SJSA1 (cell line): ENCODE measurements around the gene SMPDL3A. TPM values are rescaled to one million over a fixed set of nuclear protein-coding genes. Genes with fewer than 3 reads are reported as not detected.
"Not testable (repeated sequence)": the region's sequence is repeated elsewhere in the genome, so short reads cannot be mapped to it uniquely, and the experiment has no call there.

Experiments used
- DNase-seq, 2 experiments: peaks; one replicate each; pipeline ENCODE4 v3.0.0-alpha.2; 2015 to 2020; ENCODE audit warnings: low spot score in 2 of 2, low read depth in 1 of 2
- H3K27ac ChIP-seq: fragments of 250-450 bp; sonication (Bioruptor Pico); 2 replicates; pipeline ENCODE4 v1.5.1; 2020; ENCODE audit warnings: mild to moderate bottlenecking, moderate library complexity
- H3K27me3 ChIP-seq: fragments of 250-450 bp; sonication (Bioruptor Pico); replicated peaks from 2 replicates; pipeline ENCODE4 v1.5.1; 2020; ENCODE audit warnings: mild to moderate bottlenecking, moderate library complexity
- H3K36me3 ChIP-seq: fragments of 250-450 bp; sonication (Bioruptor Pico); 2 replicates; pipeline ENCODE4 v1.5.1; 2020; ENCODE audit warnings: mild to moderate bottlenecking
- H3K4me1 ChIP-seq: fragments of 250-450 bp; sonication (Bioruptor Pico); replicated peaks from 2 replicates; pipeline ENCODE4 v1.6.1; 2021; ENCODE audit warnings: mild to moderate bottlenecking
- H3K4me3 ChIP-seq: fragments of 250-450 bp; sonication (Bioruptor Pico); 2 replicates; pipeline ENCODE4 v1.5.1; 2020; ENCODE audit warnings: mild to moderate bottlenecking
- H3K9me3 ChIP-seq: fragments of 250-450 bp; sonication (Bioruptor Pico); replicated peaks from 2 replicates; pipeline ENCODE4 v1.5.1; 2020; ENCODE audit warnings: mild to moderate bottlenecking
- total RNA-seq: library from RNA; depleted of rRNA; stranded (reverse); fragments of >200 nt; shearing (Covaris generic); gene quantifications from 2 replicates; pipeline ENCODE4 v1.2.3, GENCODE V29; 2014; rRNA removed

The SMPDL3A gene
- 0.60 and 2.1 TPM in 2 replicates for total RNA-seq

- Histone ChIP-seq H3K4me1 (peaks cover 9% of the 10 kb centered on the region), H3K4me3 (peak within 1 kb of the TSS; percentile 73), H3K36me3 (no peaks in the 10 kb centered on the region), H3K27me3 (peaks cover 16% of the 10 kb centered on the region), H3K27ac (peak within 1 kb of the TSS; percentile 42), H3K9me3 (no peaks in the 10 kb centered on the region)
- DNase-seq = peak; percentile 75 to 79
These were observed at the start of gene SMPDL3A for GRCh38 chr6:122789182-122790027. SMPDL3A (plus strand) TSS chr6:122789258; CDS start chr6:122789347, 89 bp downstream.

- H3K4me3 ChIP-seq = no peak overlapping the region
- H3K36me3 ChIP-seq = no peaks in the 10 kb centered on the region
- H3K27ac ChIP-seq = no peak overlapping the region
- H3K9me3 ChIP-seq = no peaks in the 10 kb centered on the region
- H3K27me3 ChIP-seq = no peaks in the 10 kb centered on the region
- DNase-seq = no peak
- H3K4me1 ChIP-seq = no peaks in the 10 kb centered on the region
These were observed 49.0 kb upstream of the SMPDL3A start for GRCh38 chr6:122740091-122740490.

- Histone ChIP-seq H3K27me3 (no peaks in the 10 kb centered on the region), H3K27ac (no peak overlapping the region), H3K4me3 (no peak overlapping the region), H3K9me3 (no peaks in the 10 kb centered on the region), H3K36me3 (no peaks in the 10 kb centered on the region), H3K4me1 (no peaks in the 10 kb centered on the region)
- no peak for DNase-seq
These were observed 48.1 kb upstream of the SMPDL3A start for GRCh38 chr6:122740936-122741335.

- not testable (repeated sequence) for H3K27me3 ChIP-seq, H3K4me1 ChIP-seq, DNase-seq, H3K27ac ChIP-seq, H3K36me3 ChIP-seq, H3K9me3 ChIP-seq, H3K4me3 ChIP-seq
These were observed 44.8 kb upstream of the SMPDL3A start for GRCh38 chr6:122744247-122744646.

- H3K36me3 ChIP-seq, H3K9me3 ChIP-seq, H3K4me3 ChIP-seq, H3K27ac ChIP-seq, H3K27me3 ChIP-seq, H3K4me1 ChIP-seq, DNase-seq: not testable (repeated sequence)
These were observed 44.2 kb upstream of the SMPDL3A start for GRCh38 chr6:122744856-122745255.

GRCh38 chr6:122746688-122747087, 42.4 kb upstream of the SMPDL3A start:
- no peaks in the 10 kb centered on the region for H3K27me3 ChIP-seq
- no peak overlapping the region for H3K27ac ChIP-seq
- no peak for DNase-seq
- no peaks in the 10 kb centered on the region for H3K4me1 ChIP-seq
- no peaks in the 10 kb centered on the region for H3K36me3 ChIP-seq
- H3K9me3 ChIP-seq = no peaks in the 10 kb centered on the region
- no peak overlapping the region for H3K4me3 ChIP-seq

- Histone ChIP-seq H3K27me3 (no peaks in the 10 kb centered on the region), H3K4me3 (no peak overlapping the region), H3K36me3 (no peaks in the 10 kb centered on the region), H3K9me3 (no peaks in the 10 kb centered on the region), H3K4me1 (no peaks in the 10 kb centered on the region), H3K27ac (no peak overlapping the region)
- DNase-seq = no peak
These were observed 41.5 kb upstream of the SMPDL3A start for GRCh38 chr6:122747573-122747972.

- H3K4me3 ChIP-seq, H3K27me3 ChIP-seq, H3K36me3 ChIP-seq, H3K27ac ChIP-seq, DNase-seq, H3K4me1 ChIP-seq, H3K9me3 ChIP-seq: not testable (repeated sequence)
These were observed 40.1 kb upstream of the SMPDL3A start for GRCh38 chr6:122748945-122749344.

- no peak overlapping the region for H3K4me3 ChIP-seq
- H3K9me3 ChIP-seq = no peaks in the 10 kb centered on the region
- no peaks in the 10 kb centered on the region for H3K36me3 ChIP-seq
- DNase-seq = no peak
- no peaks in the 10 kb centered on the region for H3K4me1 ChIP-seq
- no peaks in the 10 kb centered on the region for H3K27me3 ChIP-seq
- no peak overlapping the region for H3K27ac ChIP-seq
These were observed 39.5 kb upstream of the SMPDL3A start for GRCh38 chr6:122749451-122750050.

- no peaks in the 10 kb centered on the region for H3K27me3 ChIP-seq
- no peaks in the 10 kb centered on the region for H3K4me1 ChIP-seq
- H3K9me3 ChIP-seq = no peaks in the 10 kb centered on the region
- DNase-seq = no peak
- no peaks in the 10 kb centered on the region for H3K36me3 ChIP-seq
- H3K4me3 ChIP-seq = no peak overlapping the region
- H3K27ac ChIP-seq = no peak overlapping the region
These were observed 37.7 kb upstream of the SMPDL3A start for GRCh38 chr6:122751326-122751725.

GRCh38 chr6:122752459-122752858, 36.6 kb upstream of the SMPDL3A start:
- no peak overlapping the region for H3K27ac ChIP-seq
- no peaks in the 10 kb centered on the region for H3K4me1 ChIP-seq
- H3K4me3 ChIP-seq = no peak overlapping the region
- H3K36me3 ChIP-seq = no peaks in the 10 kb centered on the region
- H3K27me3 ChIP-seq = no peaks in the 10 kb centered on the region
- no peak for DNase-seq
- H3K9me3 ChIP-seq = no peaks in the 10 kb centered on the region

- Histone ChIP-seq H3K36me3 (no peaks in the 10 kb centered on the region), H3K4me1 (no peaks in the 10 kb centered on the region), H3K4me3 (no peak overlapping the region), H3K27ac (no peak overlapping the region), H3K27me3 (no peaks in the 10 kb centered on the region), H3K9me3 (no peaks in the 10 kb centered on the region)
- DNase-seq = no peak
These were observed 35.9 kb upstream of the SMPDL3A start for GRCh38 chr6:122753000-122753687.

GRCh38 chr6:122753688-122754056, 35.4 kb upstream of the SMPDL3A start:
- no peaks in the 10 kb centered on the region for H3K9me3 ChIP-seq
- no peaks in the 10 kb centered on the region for H3K36me3 ChIP-seq
- H3K27ac ChIP-seq = no peak overlapping the region
- DNase-seq = no peak
- H3K4me1 ChIP-seq = no peaks in the 10 kb centered on the region
- H3K4me3 ChIP-seq = no peak overlapping the region
- no peaks in the 10 kb centered on the region for H3K27me3 ChIP-seq

GRCh38 chr6:122754191-122754731, 34.8 kb upstream of the SMPDL3A start:
- Histone ChIP-seq H3K27me3 (no peaks in the 10 kb centered on the region), H3K27ac (no peak overlapping the region), H3K4me3 (no peak overlapping the region), H3K4me1 (no peaks in the 10 kb centered on the region), H3K9me3 (no peaks in the 10 kb centered on the region), H3K36me3 (no peaks in the 10 kb centered on the region)
- DNase-seq = no peak
